Hepatic stellate cell (primary cell): Measurements from ENCODE around the gene PCDHGB5.
A peak's percentile ranks its signal among the peaks of the same experiment; 100 is the strongest.
"Not testable (repeated sequence)": the region's sequence is repeated elsewhere in the genome, so short reads cannot be mapped to it uniquely, and the experiment has no call there.

Experiments used
- DNase-seq: peaks from one replicate; pipeline ENCODE4 v3.0.0; 2011; ENCODE audit warnings: low spot score

The PCDHGB5 gene

DNA sequence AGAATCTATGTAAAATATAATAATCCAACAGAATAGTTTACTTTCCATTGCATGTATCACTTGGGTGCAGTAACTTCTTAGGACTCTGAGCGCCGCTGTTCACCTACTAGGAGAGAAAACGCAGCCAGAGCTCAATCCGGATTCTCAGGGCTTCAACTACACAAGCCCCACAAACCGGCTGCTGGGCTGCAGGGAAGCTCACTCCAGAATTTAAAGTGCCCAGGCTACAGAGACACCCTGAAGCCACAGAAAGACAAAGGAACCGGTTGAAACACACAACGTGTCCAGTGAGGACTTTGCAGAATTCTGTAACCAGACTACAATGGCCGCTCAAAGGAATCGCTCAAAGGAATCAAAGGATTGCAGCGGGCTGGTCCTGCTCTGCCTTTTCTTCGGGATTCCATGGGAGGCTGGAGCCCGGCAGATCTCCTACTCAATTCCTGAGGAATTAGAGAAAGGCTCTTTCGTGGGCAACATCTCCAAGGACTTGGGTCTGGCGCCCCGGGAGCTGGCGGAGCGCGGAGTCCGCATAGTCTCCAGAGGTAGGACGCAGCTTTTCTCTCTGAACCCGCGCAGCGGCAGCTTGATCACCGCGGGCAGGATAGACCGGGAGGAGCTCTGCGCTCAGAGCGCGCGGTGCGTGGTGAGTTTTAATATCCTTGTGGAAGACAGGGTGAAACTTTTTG, 15.2 kb downstream of the PCDHGB5 start, which contains the start of gene PCDHGA10:
PCDHGA10 (plus strand) TSS at position 134 of the 686 bp plus-strand sequence; CDS start at position 323, 189 bp downstream.
- DNase-seq = peak; percentile 78

DNA sequence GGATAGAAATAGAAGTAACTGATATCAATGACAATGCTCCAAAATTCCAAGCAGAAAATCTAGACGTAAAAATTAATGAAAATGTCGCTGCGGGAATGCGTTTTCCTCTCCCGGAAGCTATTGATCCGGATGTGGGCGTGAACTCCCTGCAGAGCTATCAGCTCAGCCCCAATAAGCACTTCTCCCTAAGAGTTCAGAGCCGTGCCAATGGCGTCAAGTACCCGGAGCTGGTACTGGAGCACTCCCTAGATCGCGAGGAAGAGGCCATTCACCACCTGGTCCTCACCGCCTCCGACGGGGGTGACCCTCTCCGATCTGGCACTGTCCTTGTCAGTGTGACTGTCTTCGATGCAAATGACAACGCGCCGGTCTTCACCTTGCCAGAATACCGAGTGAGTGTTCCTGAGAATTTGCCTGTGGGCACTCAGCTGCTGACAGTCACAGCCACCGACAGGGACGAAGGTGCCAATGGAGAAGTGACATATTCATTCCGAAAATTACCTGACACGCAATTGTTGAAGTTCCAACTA, 15.9 kb downstream of the PCDHGB5 start:
- no peak for DNase-seq

DNA sequence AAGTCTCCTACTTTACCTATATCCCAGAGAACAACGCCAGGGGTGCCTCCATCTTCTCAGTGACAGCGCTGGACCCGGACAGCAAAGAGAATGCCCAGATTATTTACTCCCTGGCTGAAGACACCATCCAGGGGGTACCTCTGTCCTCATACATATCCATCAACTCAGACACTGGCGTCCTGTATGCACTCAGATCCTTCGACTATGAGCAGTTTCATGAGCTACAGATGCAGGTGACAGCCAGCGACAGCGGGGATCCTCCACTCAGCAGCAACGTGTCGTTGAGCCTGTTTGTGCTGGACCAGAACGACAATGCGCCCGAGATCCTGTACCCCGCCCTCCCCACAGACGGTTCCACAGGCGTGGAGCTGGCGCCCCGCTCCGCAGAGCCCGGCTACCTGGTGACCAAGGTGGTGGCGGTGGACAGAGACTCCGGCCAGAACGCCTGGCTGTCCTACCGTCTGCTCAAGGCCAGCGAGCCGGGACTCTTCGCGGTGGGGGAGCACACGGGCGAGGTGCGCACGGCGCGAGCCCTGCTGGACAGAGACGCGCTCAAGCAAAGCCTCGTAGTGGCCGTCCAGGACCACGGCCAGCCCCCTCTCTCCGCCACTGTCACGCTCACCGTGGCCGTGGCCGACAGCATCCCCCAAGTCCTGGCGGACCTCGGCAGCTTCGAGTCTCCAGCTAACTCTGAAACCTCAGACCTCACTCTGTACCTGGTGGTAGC, 17.0 kb downstream of the PCDHGB5 start:
- DNase-seq = not testable (repeated sequence)

DNA sequence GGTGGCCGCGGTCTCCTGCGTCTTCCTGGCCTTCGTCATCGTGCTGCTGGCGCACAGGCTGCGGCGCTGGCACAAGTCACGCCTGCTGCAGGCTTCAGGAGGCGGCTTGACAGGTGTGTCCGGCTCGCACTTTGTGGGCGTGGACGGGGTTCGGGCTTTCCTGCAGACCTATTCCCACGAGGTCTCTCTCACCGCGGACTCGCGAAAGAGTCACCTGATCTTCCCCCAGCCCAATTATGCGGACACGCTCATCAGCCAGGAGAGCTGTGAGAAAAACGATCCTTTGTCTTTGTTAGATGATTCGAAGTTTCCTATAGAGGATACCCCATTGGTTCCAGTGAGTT, 17.5 kb downstream of the PCDHGB5 start:
- DNase-seq = not testable (repeated sequence)

DNA sequence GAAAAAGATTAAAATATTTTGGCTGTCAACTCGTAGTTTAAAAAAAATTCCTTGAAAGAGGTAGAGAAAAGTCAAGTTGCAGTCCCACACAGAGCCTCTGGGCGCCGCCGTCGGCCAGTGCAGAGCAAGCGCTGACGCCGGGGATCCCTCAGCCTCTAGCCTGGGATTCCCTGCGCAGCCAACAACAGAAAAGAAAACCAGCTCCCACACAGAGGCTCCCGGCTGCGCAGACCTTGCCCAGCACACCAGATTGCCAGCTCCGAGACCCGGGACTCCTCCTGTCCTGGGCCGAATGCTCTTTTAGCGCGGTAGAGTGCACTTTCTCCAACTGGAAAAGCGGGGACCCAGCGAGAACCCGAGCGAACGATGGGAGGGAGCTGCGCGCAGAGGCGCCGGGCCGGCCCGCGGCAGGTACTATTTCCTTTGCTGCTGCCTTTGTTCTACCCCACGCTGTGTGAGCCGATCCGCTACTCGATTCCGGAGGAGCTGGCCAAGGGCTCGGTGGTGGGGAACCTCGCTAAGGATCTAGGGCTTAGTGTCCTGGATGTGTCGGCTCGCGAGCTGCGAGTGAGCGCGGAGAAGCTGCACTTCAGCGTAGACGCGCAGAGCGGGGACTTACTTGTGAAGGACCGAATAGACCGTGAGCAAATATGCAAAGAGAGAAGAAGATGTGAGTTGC, 19.9 kb downstream of the PCDHGB5 start, which contains the start of gene PCDHGB7:
PCDHGB7 (plus strand) TSS at position 184 of the 679 bp plus-strand sequence; CDS start at position 367, 183 bp downstream.
- DNase-seq = peak; percentile 83

DNA sequence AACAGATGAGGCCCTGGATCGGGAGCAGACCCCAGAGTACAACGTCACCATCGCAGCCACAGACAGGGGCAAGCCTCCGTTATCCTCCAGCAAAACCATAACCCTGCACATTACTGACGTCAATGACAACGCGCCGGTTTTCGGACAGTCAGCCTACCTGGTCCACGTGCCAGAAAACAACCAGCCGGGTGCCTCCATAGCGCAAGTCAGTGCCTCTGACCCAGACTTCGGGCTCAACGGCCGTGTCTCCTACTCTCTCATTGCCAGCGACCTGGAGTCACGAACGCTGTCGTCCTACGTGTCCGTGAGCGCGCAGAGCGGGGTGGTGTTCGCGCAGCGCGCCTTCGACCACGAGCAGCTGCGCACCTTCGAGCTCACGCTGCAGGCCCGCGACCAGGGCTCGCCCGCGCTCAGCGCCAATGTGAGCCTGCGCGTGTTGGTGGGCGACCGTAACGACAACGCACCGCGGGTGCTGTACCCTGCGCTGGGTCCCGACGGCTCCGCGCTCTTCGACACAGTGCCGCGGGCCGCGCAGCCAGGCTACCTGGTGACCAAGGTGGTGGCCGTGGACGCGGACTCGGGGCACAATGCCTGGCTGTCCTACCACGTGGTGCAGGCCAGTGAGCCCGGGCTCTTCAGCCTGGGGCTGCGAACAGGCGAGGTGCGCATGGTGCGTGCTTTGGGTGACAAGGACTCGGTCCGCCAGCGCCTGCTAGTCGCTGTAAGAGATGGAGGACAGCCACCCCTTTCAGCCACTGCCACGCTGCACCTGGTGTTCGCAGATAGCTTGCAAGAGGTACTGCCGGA, 21.5 kb downstream of the PCDHGB5 start:
- DNase-seq = no peak

DNA sequence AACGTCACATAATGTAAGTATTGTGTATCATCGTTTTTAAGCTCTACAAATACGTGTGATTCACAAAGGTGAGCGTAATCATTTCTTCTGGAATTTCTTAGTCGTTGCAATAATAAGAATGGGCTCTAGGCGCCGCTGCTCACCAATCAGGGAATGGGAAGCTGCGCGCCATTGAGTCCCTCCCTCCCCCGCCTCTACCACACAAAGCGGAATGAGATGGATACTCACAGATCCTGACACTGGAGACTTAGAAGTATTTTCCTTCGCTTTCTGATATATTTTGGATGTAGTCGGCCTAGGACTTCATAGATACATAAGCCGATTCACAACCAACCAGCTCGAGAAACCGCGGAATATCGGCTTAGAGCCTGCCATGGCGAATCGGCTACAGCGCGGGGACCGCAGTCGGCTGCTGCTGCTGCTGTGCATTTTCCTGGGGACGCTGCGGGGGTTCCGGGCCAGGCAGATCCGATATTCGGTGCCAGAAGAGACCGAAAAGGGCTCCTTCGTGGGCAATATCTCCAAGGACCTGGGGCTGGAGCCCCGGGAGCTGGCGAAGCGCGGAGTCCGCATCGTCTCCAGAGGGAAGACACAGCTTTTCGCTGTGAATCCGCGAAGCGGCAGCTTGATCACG, 23.2 kb downstream of the PCDHGB5 start, which contains the start of gene PCDHGA11:
PCDHGA11 (plus strand) TSS at position 197 of the 634 bp plus-strand sequence; CDS start at position 374, 177 bp downstream.
- no peak for DNase-seq

DNA sequence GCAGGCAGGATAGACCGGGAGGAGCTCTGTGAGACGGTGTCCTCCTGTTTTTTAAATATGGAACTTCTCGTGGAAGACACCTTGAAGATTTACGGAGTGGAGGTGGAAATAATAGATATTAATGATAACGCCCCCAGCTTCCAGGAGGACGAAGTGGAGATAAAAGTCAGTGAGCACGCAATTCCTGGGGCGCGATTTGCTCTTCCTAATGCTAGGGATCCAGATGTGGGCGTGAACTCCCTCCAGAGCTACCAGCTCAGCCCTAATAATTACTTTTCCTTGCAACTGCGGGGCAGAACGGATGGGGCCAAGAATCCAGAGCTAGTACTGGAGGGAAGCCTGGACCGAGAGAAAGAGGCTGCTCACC, 23.7 kb downstream of the PCDHGB5 start:
- no peak for DNase-seq

DNA sequence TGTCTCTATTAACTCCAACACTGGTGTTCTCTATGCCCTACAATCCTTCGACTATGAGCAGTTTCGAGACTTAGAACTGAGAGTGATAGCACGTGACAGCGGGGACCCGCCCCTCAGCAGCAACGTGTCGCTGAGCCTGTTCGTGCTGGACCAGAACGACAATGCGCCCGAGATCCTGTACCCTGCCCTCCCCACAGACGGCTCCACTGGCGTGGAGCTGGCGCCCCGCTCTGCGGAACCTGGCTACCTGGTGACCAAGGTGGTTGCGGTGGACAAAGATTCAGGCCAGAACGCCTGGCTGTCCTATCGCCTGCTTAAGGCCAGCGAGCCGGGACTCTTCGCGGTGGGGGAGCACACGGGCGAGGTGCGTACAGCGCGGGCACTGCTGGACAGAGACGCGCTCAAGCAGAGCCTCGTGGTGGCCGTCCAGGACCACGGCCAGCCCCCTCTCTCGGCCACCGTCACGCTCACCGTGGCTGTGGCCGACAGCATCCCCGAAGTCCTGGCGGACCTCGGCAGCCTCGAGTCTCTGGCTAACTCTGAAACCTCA, 25.1 kb downstream of the PCDHGB5 start:
- no peak for DNase-seq

DNA sequence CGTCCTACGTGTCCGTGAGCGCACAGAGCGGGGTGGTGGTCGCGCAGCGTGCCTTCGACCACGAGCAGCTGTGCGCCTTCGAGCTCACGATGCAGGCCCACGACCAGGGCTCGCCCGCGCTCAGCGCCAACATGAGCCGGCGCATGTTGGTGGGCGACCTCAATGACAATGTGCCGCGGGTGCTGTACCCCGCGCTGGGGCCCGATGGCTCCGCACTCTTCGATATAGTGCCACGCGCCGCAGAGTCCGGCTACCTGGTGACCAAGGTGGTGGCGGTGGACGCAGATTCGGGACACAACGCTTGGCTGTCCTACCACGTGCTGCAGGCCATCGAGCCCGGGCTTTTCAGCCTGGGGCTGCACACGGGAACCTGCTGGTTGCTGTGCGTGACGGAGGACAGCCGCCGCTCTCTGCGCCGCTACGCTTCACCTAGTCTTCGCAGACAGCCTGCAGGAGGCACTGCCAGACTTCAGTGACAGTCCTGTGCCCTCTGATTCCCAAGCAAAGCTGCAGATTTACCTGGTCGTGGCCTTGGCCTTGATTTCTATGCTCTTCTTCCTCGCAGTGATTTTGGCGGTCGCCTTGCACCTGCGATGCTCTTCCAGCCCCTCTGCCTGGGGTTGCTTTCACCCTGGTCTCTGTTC, 30.2 kb downstream of the PCDHGB5 start:
- DNase-seq = no peak

DNA sequence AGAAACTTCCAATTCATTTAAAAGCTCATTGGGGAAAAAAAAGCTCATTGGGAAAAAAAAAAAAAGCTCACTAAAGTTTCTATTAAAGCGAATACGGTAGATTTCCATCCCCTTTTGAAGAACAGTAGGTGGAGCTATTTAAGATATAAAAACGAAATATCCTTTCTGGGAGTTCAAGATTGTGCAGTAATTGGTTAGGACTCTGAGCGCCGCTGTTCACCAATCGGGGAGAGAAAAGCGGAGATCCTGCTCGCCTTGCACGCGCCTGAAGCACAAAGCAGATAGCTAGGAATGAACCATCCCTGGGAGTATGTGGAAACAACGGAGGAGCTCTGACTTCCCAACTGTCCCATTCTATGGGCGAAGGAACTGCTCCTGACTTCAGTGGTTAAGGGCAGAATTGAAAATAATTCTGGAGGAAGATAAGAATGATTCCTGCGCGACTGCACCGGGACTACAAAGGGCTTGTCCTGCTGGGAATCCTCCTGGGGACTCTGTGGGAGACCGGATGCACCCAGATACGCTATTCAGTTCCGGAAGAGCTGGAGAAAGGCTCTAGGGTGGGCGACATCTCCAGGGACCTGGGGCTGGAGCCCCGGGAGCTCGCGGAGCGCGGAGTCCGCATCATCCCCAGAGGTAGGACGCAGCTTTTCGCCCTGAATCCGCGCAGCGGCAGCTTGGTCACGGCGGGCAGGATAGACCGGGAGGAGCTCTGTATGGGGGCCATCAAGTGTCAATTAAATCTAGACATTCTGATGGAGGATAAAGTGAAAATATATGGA, 32.8 kb downstream of the PCDHGB5 start, which contains the start of gene PCDHGA12:
PCDHGA12 (plus strand) TSS at position 176 of the 782 bp plus-strand sequence; CDS start at position 429, 253 bp downstream.
- peak; percentile 86 for DNase-seq

DNA sequence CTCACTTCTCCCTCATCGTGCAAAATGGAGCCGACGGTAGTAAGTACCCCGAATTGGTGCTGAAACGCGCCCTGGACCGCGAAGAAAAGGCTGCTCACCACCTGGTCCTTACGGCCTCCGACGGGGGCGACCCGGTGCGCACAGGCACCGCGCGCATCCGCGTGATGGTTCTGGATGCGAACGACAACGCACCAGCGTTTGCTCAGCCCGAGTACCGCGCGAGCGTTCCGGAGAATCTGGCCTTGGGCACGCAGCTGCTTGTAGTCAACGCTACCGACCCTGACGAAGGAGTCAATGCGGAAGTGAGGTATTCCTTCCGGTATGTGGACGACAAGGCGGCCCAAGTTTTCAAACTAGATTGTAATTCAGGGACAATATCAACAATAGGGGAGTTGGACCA, 33.5 kb downstream of the PCDHGB5 start:
- no peak for DNase-seq

DNA sequence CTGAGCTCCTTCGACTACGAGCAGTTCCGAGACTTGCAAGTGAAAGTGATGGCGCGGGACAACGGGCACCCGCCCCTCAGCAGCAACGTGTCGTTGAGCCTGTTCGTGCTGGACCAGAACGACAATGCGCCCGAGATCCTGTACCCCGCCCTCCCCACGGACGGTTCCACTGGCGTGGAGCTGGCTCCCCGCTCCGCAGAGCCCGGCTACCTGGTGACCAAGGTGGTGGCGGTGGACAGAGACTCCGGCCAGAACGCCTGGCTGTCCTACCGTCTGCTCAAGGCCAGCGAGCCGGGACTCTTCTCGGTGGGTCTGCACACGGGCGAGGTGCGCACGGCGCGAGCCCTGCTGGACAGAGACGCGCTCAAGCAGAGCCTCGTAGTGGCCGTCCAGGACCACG, 34.6 kb downstream of the PCDHGB5 start:
- DNase-seq = not testable (repeated sequence)

DNA sequence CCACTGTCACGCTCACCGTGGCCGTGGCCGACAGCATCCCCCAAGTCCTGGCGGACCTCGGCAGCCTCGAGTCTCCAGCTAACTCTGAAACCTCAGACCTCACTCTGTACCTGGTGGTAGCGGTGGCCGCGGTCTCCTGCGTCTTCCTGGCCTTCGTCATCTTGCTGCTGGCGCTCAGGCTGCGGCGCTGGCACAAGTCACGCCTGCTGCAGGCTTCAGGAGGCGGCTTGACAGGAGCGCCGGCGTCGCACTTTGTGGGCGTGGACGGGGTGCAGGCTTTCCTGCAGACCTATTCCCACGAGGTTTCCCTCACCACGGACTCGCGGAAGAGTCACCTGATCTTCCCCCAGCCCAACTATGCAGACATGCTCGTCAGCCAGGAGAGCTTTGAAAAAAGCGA, 35.0 kb downstream of the PCDHGB5 start:
- DNase-seq = not testable (repeated sequence)

DNA sequence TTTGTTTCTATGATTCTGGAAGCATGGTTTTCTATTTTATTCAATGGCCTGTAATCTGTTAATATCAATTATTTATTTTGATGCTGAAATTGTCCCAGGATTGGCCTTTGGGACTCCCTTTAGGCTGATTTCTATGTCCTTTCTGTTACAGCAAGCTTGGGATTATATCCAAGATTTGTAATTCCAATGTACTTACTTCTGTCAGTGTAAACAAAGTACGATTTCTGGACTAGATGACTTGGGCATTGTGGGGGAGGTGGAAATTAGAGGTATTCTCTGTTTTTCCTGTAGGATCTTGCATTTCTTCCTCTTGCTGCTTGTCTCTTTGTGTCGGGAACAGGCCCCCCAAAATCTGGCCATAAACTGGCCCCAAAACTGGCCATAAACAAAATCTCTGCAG, 36.3 kb downstream of the PCDHGB5 start:
- DNase-seq = no peak

DNA sequence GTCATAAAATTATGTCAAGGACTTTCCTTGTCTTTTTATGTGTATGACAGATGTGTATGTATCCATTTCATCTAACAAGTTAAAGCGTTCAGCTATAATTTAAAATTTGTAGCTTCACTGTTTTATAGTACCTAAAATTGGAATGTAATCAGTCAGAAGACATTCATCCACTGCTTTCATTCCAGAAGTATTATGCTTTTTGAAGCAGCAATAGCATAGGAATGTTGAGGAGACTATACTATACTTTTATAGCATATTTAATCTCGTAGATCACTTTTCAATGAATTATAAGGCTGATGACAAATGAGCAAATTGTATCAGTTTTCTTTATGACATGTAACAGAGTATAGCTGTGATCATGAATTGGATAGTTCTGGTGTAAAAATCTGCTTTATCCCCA, 39.5 kb downstream of the PCDHGB5 start:
- DNase-seq = no peak

DNA sequence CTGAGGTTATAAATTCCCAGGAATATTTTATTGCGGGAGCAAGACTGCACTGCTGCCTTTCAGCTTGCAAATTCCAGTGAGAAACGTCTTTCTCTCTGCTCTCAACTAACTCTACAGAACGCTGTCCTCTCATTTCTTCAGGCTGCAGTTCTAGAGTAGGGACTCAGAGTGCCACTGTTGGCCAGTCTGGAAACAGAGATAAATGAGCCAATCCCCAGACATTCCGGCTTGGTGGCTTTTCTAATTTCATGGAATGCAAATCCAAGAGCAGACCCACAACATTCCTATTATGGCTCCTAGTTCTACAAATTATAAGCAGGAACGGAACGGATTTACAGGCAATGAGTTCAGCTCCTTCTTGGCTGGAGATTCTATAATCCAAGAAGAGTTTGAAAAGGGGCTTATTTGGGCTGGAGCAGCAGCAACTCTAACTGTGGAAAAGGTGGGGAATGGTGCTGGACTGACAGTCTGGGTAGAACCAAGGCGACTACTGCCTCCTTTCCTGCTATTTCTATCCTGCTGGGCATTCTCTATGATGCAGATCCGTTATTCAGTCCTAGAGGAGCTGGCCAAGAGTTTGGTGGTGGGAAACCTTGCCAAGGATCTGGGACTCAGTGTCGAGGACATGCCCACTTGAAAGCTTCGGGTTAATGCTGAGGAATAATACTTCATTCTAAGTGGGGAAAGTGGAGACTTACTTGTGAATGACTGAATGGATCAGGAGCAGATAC, 41.8 kb downstream of the PCDHGB5 start:
- DNase-seq = no peak

DNA sequence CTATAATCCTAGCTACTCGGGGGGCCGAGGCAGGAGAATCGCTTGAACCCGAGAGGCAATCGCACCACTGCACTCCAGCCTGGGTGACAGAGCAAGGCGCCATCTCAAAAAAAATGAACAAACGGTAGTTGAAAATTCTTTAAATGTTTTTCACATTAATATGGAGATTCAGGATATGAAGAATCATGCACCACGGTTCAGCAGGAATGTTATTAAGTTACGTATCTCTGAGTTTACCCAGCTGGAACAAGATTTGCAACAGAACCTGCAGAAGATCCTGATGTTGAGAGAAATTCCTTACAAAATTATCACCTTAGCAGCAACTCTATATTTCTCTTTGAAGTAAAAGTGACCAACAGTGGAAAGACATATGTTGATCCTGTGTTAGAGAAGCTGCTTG, 42.6 kb downstream of the PCDHGB5 start:
- no peak for DNase-seq
